ENCODE data around the gene CCDC150.

GRCh38 chr2:196723571-196723970 lies 84.1 kb downstream of the CCDC150 start:
- no peak for TF ChIP-seq CTCF (IDR thresholded peaks at IDR 0.05)
- no peak for TF ChIP-seq POLR2A (IDR thresholded peaks at IDR 0.05)

Measured in upper lobe of left lung (tissue), 4 donors.